Tongue (tissue), 2 donors: Measurements from ENCODE around the gene CDC25B. TPM values are rescaled to one million over a fixed set of nuclear protein-coding genes. Genes with fewer than 3 reads are reported as not detected.
A peak's percentile ranks its signal among the peaks of the same experiment; 100 is the strongest.
"Not testable (repeated sequence)": the region's sequence is repeated elsewhere in the genome, so short reads cannot be mapped to it uniquely, and the experiment has no call there.

Experiments used
- DNase-seq: peaks from one replicate; pipeline ENCODE4 v3.0.0-alpha.2; 2015
- total RNA-seq: library from RNA; depleted of rRNA; stranded (reverse); fragments of >200 nt; gene quantifications from one replicate; pipeline ENCODE4 v1.2.3, GENCODE V29; 2014

The CDC25B gene
- total RNA-seq, 1 donor from 2014 or later, result 52.3 TPM

- no peak for DNase-seq
Measured at GRCh38 chr20:3785240-3786125, 10.6 kb upstream of the CDC25B start.

GRCh38 chr20:3786126-3786484 is 10.0 kb upstream of the CDC25B start:
- peak; percentile 69 for DNase-seq

GRCh38 chr20:3786665-3787323 is 9.3 kb upstream of the CDC25B start, which contains the start of gene CENPB:
CENPB (minus strand) TSS chr20:3786740; CDS start chr20:3786483, 257 bp downstream.
- peak; percentile 94 for DNase-seq

GRCh38 chr20:3787324-3788014 is 8.6 kb upstream of the CDC25B start:
- DNase-seq, result no peak

- no peak for DNase-seq
Measured at GRCh38 chr20:3788685-3789155, 7.4 kb upstream of the CDC25B start.

GRCh38 chr20:3789201-3789600 is 6.9 kb upstream of the CDC25B start:
- DNase-seq, result not testable (repeated sequence)

GRCh38 chr20:3794168-3794567 is 1.9 kb upstream of the CDC25B start:
- DNase-seq, result not testable (repeated sequence)

- DNase-seq, result no peak
Measured at GRCh38 chr20:3794701-3795420, 1.2 kb upstream of the CDC25B start.

- DNase-seq, result no peak
Measured at GRCh38 chr20:3796477-3797225, 541 bp downstream of the CDC25B start.

- DNase-seq, result no peak
Measured at GRCh38 chr20:3797226-3797545, 1.1 kb downstream of the CDC25B start.

- no peak for DNase-seq
Measured at GRCh38 chr20:3797592-3798372, 1.7 kb downstream of the CDC25B start.

GRCh38 chr20:3798373-3798768 is 2.3 kb downstream of the CDC25B start:
- DNase-seq, result no peak

- DNase-seq, result peak; percentile 96
Measured at GRCh38 chr20:3798908-3799248, 2.8 kb downstream of the CDC25B start.

GRCh38 chr20:3800256-3800877 is 4.3 kb downstream of the CDC25B start:
- no peak for DNase-seq

- no peak for DNase-seq
Measured at GRCh38 chr20:3800878-3801260, 4.8 kb downstream of the CDC25B start.

- DNase-seq, result no peak
Measured at GRCh38 chr20:3801299-3801698, 5.2 kb downstream of the CDC25B start.

- DNase-seq, result no peak
Measured at GRCh38 chr20:3801846-3802245, 5.7 kb downstream of the CDC25B start.

GRCh38 chr20:3802524-3803239 is 6.6 kb downstream of the CDC25B start:
- no peak for DNase-seq

- no peak for DNase-seq
Measured at GRCh38 chr20:3803289-3803688, 7.2 kb downstream of the CDC25B start.

GRCh38 chr20:3803854-3804253 is 7.7 kb downstream of the CDC25B start:
- no peak for DNase-seq
